ENCODE data around the gene TENM4. TPM values are rescaled to one million over a fixed set of nuclear protein-coding genes. Genes with fewer than 3 reads are reported as not detected.

Gene TENM4
- polyA plus RNA-seq, 1 donor from 2014 or later = 16.8 TPM

DNA sequence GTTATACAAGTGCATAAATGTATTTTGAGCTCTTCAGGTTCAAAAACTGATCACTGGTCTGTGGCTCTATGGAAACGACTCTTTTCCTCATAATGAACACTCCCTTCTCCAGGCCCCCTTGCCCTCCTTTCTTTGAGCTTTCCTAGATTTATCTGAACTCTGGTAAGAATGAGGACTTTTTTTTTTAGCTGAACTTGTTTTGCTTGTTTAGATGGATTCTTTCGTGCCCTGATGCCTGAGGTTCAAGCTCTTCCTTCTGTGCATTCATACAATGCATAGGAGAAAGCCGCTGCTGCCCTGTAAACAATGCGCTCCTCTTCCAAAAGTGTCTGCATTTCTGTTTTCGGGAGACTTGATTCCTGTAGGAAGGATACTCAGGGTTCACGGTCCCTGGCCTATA lies 205.1 kb downstream of the TENM4 start:
- Histone ChIP-seq H2AFZ (ENCODE audit: low read depth, low read length) (no peak overlapping the region), H4K20me1 (ENCODE audit: insufficient read depth) (no peaks in the 10 kb centered on the region), H3K79me2 (replicated peaks; ENCODE audit: insufficient read depth, low read length) (no peaks in the 10 kb centered on the region), H3K9me2 (ENCODE audit: insufficient read depth, low read length) (no peaks in the 10 kb centered on the region), H3K4me2 (ENCODE audit: low read length) (no peak overlapping the region), H3K9ac (ENCODE audit: low read length) (no peak overlapping the region), H3K9me3 (ENCODE audit: low read length) (no peaks in the 10 kb centered on the region), H3K27me3 (ENCODE audit: insufficient read depth, low read depth, low read length) (no peaks in the 10 kb centered on the region), H3K4me3 (ENCODE audit: low read length) (no peak overlapping the region), H3K27ac (ENCODE audit: low read length) (no peak overlapping the region), H3F3A (ENCODE audit: insufficient read depth, low read length, poor library complexity, severe bottlenecking) (no peaks in the 10 kb centered on the region), H3K36me3 (ENCODE audit: insufficient read depth, low read length) (no peaks in the 10 kb centered on the region)
- TF ChIP-seq, protein P1, sequence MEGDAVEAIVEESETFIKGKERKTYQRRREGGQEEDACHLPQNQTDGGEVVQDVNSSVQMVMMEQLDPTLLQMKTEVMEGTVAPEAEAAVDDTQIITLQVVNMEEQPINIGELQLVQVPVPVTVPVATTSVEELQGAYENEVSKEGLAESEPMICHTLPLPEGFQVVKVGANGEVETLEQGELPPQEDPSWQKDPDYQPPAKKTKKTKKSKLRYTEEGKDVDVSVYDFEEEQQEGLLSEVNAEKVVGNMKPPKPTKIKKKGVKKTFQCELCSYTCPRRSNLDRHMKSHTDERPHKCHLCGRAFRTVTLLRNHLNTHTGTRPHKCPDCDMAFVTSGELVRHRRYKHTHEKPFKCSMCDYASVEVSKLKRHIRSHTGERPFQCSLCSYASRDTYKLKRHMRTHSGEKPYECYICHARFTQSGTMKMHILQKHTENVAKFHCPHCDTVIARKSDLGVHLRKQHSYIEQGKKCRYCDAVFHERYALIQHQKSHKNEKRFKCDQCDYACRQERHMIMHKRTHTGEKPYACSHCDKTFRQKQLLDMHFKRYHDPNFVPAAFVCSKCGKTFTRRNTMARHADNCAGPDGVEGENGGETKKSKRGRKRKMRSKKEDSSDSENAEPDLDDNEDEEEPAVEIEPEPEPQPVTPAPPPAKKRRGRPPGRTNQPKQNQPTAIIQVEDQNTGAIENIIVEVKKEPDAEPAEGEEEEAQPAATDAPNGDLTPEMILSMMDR (IDR thresholded peaks at IDR 0.05; ENCODE audit: poor library complexity, severe bottlenecking) = no peak
- TF ChIP-seq POLR2AphosphoS5 (IDR thresholded peaks at IDR 0.05) (no peak), EZH2 (IDR thresholded peaks at IDR 0.05; ENCODE audit: borderline replicate concordance, insufficient read depth, low read length, poor library complexity, severe bottlenecking) (no peak)
- TF ChIP-seq, protein P2, sequence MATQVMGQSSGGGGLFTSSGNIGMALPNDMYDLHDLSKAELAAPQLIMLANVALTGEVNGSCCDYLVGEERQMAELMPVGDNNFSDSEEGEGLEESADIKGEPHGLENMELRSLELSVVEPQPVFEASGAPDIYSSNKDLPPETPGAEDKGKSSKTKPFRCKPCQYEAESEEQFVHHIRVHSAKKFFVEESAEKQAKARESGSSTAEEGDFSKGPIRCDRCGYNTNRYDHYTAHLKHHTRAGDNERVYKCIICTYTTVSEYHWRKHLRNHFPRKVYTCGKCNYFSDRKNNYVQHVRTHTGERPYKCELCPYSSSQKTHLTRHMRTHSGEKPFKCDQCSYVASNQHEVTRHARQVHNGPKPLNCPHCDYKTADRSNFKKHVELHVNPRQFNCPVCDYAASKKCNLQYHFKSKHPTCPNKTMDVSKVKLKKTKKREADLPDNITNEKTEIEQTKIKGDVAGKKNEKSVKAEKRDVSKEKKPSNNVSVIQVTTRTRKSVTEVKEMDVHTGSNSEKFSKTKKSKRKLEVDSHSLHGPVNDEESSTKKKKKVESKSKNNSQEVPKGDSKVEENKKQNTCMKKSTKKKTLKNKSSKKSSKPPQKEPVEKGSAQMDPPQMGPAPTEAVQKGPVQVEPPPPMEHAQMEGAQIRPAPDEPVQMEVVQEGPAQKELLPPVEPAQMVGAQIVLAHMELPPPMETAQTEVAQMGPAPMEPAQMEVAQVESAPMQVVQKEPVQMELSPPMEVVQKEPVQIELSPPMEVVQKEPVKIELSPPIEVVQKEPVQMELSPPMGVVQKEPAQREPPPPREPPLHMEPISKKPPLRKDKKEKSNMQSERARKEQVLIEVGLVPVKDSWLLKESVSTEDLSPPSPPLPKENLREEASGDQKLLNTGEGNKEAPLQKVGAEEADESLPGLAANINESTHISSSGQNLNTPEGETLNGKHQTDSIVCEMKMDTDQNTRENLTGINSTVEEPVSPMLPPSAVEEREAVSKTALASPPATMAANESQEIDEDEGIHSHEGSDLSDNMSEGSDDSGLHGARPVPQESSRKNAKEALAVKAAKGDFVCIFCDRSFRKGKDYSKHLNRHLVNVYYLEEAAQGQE (IDR thresholded peaks at IDR 0.05; ENCODE audit: borderline replicate concordance) = no peak

- Histone ChIP-seq H3K27ac (ENCODE audit: low read length) (no peak overlapping the region), H3F3A (ENCODE audit: insufficient read depth, low read length, poor library complexity, severe bottlenecking) (no peaks in the 10 kb centered on the region), H3K36me3 (ENCODE audit: insufficient read depth, low read length) (no peaks in the 10 kb centered on the region), H3K9me3 (ENCODE audit: low read length) (no peaks in the 10 kb centered on the region), H3K79me2 (replicated peaks; ENCODE audit: insufficient read depth, low read length) (no peaks in the 10 kb centered on the region), H3K27me3 (ENCODE audit: insufficient read depth, low read depth, low read length) (no peaks in the 10 kb centered on the region), H3K9ac (ENCODE audit: low read length) (no peak overlapping the region), H4K20me1 (ENCODE audit: insufficient read depth) (no peaks in the 10 kb centered on the region), H3K9me2 (ENCODE audit: insufficient read depth, low read length) (no peaks in the 10 kb centered on the region), H3K4me3 (ENCODE audit: low read length) (no peak overlapping the region), H2AFZ (ENCODE audit: low read depth, low read length) (no peak overlapping the region), H3K4me2 (ENCODE audit: low read length) (no peak overlapping the region)
- TF ChIP-seq, protein P1 (IDR thresholded peaks at IDR 0.05; ENCODE audit: poor library complexity, severe bottlenecking) = no peak
- no peak for TF ChIP-seq RAD21 (conservative IDR thresholded peaks at IDR 0.05)
- TF ChIP-seq EP300 (conservative IDR thresholded peaks at IDR 0.05; ENCODE audit: poor library complexity, severe bottlenecking) = no peak
- no peak for TF ChIP-seq POLR2AphosphoS5 (IDR thresholded peaks at IDR 0.05)
- no peak for TF ChIP-seq SMC3 (conservative IDR thresholded peaks at IDR 0.05; ENCODE audit: poor library complexity)
- no peak for TF ChIP-seq MXI1 (conservative IDR thresholded peaks at IDR 0.05; ENCODE audit: poor library complexity, severe bottlenecking)
These were observed 208.5 kb downstream of the TENM4 start for GRCh38 chr11:79232346-79232745.
